HG03025 (cell line): Measurements from ENCODE around the gene CYP39A1.
"Not testable (repeated sequence)": the region's sequence is repeated elsewhere in the genome, so short reads cannot be mapped to it uniquely, and the experiment has no call there.

Experiments
- ATAC-seq: cut with Tn5 transposase; IDR thresholded peaks from one replicate; pipeline ENCODE4 v1.9.1; 2021; ENCODE audit warnings: mild to moderate bottlenecking, moderate library complexity; ENCODE audit not compliant: unreplicated experiment, low FRiP score

CYP39A1 gene

GRCh38 chr6:46651006-46651405 is 1.6 kb downstream of the CYP39A1 start:
- ATAC-seq = no peak

DNA sequence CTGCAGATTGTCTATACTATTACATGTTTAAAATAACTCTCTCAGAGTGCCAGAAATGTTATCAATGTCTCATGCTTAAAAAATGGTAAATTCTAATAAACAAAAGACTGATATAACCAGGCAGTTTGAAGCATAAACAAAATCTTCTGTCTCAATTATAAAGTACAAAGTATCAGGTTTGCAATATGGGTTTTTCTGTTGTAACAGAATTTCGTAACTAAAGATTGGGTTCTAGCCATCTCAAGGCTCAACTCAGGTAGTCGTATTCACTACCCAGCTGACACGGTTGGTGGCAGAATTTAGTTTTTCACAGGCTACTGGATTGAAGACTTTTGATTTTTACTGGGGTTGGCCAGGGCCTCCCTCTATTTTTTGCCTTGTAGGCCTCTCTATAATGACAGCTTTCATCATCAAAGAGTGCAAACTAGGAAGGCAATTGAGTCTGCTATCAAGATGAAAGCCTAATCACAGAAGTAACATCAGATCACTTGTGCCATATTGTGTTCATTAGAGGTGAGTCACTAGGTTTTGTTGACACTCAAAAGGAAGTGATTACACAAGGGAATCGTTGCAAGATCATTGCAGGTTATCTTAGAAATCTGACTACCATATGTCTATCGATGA is 3.6 kb downstream of the CYP39A1 start:
- ATAC-seq = no peak

DNA sequence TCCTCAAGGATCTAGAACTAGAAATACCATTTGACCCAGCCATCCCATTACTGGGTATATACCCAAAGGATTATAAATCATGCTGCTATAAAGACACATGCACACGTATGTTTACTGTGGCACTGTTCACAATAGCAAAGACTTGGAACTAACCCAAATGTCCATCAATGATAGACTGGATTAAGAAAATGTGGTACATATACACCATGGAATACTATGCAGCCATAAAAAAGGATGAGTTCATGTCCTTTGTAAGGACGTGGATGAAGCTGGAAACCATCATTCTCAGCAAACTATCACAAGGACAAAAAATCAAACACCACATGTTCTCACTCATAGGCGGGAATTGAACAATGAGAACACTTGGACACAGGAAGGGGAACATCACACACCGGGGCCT is 4.5 kb downstream of the CYP39A1 start:
- not testable (repeated sequence) for ATAC-seq

DNA sequence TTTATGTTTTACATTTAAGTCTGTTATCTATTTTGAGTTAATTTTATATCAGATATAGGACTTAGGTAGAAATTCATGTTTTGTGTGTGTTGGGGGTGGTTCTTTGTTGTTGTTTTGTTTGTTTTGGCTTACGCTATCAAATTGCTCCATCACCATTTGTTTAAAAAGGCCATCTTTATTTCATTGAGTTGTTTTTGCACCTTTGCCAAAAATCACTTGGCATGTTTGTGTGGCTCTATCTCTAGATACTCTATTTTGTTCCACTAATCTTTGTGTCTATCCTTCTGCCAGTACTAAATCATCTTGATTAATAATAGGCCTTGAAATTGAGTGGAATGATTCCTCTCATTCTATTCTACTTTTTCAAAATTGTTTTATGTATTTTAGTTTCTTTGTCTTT is 7.4 kb downstream of the CYP39A1 start:
- ATAC-seq = no peak

DNA sequence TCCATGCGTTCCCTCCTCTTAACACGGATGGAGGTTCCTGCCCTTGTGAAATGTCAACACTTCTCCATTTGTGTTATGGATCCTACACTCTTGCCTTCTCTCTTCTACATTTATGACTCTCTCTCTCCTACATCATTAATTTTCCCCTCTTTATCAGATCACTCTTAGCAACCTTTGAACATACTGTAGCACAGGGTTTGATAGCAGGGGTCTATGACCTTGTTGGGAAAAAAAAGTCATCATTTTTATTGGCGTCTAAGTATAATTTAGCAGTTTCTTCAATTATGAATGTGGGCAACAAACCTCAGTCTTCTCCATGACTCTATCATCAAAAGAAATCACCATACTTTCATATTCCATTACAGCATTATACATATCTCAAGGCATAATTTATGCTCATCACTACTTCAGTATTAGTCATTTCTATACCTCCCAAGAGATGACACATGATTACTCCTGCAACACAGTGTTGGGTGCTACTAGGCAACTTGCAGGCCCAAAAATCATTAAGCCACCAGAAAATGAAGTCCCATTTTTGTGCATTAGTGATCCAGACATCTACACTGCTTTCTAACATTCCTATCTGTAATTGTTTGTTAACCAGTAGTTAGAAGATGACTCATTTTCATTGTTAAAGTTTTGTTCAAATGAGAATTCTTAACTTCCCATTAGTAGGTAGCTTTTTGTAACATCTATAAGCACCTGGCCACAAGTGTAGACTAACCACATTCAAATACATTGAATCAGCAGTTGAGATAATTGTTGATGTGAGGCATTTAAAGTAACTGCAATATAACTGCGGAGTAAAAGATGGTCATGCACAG is 9.5 kb downstream of the CYP39A1 start:
- ATAC-seq = no peak

GRCh38 chr6:46638650-46639049 is 14.0 kb downstream of the CYP39A1 start:
- ATAC-seq = no peak

DNA sequence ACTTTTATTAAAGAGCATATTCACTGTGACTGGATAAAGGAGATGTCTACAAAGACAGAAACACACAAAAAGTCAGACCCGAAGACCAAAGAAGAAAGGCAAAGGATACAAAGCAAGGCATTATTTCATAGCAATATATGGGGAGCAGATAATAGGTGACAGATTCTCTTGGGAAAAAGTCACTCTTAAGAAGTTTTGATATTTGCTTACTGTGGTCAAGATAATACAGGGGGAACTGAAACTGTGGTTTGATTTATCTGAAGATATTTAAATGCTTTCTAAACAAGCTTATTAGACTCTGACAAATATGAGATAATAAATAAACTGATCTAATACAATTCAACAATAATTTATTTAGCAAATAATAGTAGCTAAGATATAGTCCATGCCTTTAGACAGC is 14.7 kb downstream of the CYP39A1 start:
- no peak for ATAC-seq

- no peak for ATAC-seq
Measured at GRCh38 chr6:46637145-46637544, 15.5 kb downstream of the CYP39A1 start.

- ATAC-seq = no peak
Measured at GRCh38 chr6:46635462-46635861, 17.2 kb downstream of the CYP39A1 start.

GRCh38 chr6:46632053-46632452 is 20.6 kb downstream of the CYP39A1 start:
- ATAC-seq = no peak

GRCh38 chr6:46629691-46630090 is 22.9 kb downstream of the CYP39A1 start:
- no peak for ATAC-seq

GRCh38 chr6:46628976-46629375 is 23.6 kb downstream of the CYP39A1 start:
- ATAC-seq = no peak

- ATAC-seq = no peak
Measured at GRCh38 chr6:46628498-46628897, 24.1 kb downstream of the CYP39A1 start.

DNA sequence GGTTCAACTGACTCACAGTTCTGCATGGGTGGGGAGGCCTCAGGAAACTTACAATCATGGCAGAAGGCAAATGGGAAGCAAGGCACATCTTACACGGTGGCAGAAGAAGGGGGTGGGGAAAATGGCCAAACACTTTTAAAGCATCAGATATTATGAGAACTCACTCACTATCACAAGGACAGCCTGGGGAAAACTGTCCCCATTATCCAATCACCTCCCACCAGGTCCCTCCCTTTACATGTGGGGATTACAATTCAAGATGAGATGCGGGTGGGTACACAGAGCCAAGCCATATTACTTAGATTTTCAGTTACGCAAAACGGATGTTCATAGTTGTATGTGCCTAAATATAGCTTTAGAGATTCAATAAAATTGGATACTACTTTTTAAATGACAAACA is 25.6 kb downstream of the CYP39A1 start:
- no peak for ATAC-seq

GRCh38 chr6:46626228-46626909 is 26.2 kb downstream of the CYP39A1 start:
- ATAC-seq = no peak

DNA sequence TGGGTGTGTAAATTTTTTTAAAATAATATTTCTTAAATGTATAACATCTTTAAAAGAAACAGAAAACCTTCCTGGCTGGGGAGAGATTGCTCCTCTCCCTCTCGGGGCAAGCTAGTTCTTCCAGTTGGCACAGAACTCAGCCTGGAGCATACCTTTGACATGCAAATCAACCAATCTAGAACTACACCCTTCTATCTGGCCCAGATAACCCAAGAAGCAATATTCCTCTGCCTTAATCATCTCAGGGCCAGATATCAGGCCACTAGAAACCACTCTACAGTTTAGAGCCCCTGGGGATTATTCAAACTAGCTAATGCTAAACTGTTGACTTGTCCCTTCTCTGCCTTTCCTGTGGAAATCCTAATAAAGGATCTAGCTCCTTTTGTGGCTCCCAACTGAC is 33.9 kb downstream of the CYP39A1 start:
- ATAC-seq = no peak

- ATAC-seq = no peak
Measured at GRCh38 chr6:46612645-46613044, 40.0 kb downstream of the CYP39A1 start.

GRCh38 chr6:46610862-46611553 is 41.6 kb downstream of the CYP39A1 start:
- ATAC-seq = no peak

- ATAC-seq = no peak
Measured at GRCh38 chr6:46606338-46606737, 46.3 kb downstream of the CYP39A1 start.

DNA sequence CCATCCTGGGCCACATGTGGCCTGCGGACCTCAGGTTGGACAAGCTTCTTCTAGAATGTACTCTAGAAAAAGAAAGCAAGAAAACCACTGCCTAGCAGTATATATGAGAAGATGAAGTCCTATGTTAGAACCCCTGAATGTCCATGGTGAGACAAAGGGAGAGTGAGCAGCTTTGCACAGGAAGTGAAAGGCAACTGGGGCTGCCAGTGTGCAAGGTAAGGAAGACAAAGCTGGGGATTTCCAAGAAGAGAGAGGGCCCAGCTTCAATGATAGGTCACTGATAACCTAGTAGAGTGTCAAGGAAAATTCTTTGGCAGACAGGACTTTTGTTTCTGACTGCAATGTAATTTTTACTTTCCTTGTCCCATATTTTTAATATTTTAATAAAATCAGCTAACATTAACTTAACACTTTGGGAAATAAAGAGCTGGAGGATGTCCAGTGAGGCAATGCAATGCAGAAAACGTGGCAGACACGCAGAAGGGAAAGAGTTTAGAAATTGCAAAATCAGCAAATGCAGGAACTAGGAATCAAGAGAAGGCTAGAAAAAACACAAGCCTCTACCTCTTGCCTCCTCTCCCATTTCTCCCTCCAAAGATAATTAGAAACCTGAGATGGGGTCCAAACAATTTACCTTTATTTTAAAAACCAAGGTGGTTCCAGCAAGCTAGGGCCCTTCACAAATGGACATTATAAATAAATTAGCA is 47.4 kb downstream of the CYP39A1 start:
- ATAC-seq = no peak
